Measurements from ENCODE around the gene DCDC2B. TPM values are rescaled to one million over a fixed set of nuclear protein-coding genes. Genes with fewer than 3 reads are reported as not detected.

The DCDC2B gene
- total and polyA plus RNA-seq, 9 of the 15 experiments (the other 6 are each of a cell fraction or from before 2014, with no cell fraction given), result not detected

DNA sequence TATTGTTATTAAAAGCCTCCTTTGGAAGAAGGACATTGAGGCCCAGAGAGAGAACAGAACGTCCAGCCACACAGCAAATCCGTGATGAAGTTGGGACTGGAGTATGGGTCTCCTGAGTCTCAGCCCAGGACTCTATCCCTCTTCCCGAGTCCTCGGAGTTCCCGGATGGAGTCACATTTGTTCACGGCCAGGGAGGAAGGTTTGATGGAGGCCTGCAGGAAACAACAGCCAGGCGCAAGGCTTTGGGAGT is 29.8 kb upstream of the DCDC2B start (continued):
- TF ChIP-seq, protein P1, sequence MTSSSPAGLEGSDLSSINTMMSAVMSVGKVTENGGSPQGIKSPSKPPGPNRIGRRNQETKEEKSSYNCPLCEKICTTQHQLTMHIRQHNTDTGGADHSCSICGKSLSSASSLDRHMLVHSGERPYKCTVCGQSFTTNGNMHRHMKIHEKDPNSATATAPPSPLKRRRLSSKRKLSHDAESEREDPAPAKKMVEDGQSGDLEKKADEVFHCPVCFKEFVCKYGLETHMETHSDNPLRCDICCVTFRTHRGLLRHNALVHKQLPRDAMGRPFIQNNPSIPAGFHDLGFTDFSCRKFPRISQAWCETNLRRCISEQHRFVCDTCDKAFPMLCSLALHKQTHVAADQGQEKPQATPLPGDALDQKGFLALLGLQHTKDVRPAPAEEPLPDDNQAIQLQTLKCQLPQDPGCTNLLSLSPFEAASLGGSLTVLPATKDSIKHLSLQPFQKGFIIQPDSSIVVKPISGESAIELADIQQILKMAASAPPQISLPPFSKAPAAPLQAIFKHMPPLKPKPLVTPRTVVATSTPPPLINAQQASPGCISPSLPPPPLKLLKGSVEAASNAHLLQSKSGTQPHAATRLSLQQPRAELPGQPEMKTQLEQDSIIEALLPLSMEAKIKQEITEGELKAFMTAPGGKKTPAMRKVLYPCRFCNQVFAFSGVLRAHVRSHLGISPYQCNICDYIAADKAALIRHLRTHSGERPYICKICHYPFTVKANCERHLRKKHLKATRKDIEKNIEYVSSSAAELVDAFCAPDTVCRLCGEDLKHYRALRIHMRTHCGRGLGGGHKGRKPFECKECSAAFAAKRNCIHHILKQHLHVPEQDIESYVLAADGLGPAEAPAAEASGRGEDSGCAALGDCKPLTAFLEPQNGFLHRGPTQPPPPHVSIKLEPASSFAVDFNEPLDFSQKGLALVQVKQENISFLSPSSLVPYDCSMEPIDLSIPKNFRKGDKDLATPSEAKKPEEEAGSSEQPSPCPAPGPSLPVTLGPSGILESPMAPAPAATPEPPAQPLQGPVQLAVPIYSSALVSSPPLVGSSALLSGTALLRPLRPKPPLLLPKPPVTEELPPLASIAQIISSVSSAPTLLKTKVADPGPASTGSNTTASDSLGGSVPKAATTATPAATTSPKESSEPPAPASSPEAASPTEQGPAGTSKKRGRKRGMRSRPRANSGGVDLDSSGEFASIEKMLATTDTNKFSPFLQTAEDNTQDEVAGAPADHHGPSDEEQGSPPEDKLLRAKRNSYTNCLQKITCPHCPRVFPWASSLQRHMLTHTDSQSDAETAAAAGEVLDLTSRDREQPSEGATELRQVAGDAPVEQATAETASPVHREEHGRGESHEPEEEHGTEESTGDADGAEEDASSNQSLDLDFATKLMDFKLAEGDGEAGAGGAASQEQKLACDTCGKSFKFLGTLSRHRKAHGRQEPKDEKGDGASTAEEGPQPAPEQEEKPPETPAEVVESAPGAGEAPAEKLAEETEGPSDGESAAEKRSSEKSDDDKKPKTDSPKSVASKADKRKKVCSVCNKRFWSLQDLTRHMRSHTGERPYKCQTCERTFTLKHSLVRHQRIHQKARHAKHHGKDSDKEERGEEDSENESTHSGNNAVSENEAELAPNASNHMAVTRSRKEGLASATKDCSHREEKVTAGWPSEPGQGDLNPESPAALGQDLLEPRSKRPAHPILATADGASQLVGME (CRISPR knock-in tag; IDR thresholded peaks at IDR 0.05), result no peak
- no peak for TF ChIP-seq DPF2 (IDR thresholded peaks at IDR 0.05)
- peak; percentile 77 for TF ChIP-seq PTTG1 (tag; IDR thresholded peaks at IDR 0.05; ENCODE audit: low read depth)
- TF ChIP-seq TBL1XR1 (IDR thresholded peaks at IDR 0.05; ENCODE audit: low read length in 2 of 2), result no peak
- TF ChIP-seq E2F3 (CRISPR knock-in tag; IDR thresholded peaks at IDR 0.05), result no peak; the same call in 1 of the 2 replicates
- TF ChIP-seq, protein P2, sequence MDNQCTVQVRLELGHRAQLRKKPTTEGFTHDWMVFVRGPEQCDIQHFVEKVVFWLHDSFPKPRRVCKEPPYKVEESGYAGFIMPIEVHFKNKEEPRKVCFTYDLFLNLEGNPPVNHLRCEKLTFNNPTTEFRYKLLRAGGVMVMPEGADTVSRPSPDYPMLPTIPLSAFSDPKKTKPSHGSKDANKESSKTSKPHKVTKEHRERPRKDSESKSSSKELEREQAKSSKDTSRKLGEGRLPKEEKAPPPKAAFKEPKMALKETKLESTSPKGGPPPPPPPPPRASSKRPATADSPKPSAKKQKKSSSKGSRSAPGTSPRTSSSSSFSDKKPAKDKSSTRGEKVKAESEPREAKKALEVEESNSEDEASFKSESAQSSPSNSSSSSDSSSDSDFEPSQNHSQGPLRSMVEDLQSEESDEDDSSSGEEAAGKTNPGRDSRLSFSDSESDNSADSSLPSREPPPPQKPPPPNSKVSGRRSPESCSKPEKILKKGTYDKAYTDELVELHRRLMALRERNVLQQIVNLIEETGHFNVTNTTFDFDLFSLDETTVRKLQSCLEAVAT (IDR thresholded peaks at IDR 0.05), result no peak; a peak in 1 of 4 replicates
- TF ChIP-seq HDAC3 (IDR thresholded peaks at IDR 0.05; ENCODE audit: borderline replicate concordance, partially characterized antibody), result no peak
- TF ChIP-seq ELF4 (CRISPR knock-in tag; IDR thresholded peaks at IDR 0.05), result no peak; the same call in 1 of the 2 replicates
- no peak for TF ChIP-seq PRMT5 (CRISPR knock-in tag; IDR thresholded peaks at IDR 0.05)
- TF ChIP-seq TAF9B (IDR thresholded peaks at IDR 0.05; ENCODE audit: partially characterized antibody), result no peak
- TF ChIP-seq NFE2L1 (tag; IDR thresholded peaks at IDR 0.05; ENCODE audit: borderline replicate concordance, low read depth), result no peak
- no peak for TF ChIP-seq CHD4 (IDR thresholded peaks at IDR 0.05; ENCODE audit: insufficient read depth, insufficient replicate concordance, low read depth, low read length, poor library complexity, severe bottlenecking)
- TF ChIP-seq, protein P3, sequence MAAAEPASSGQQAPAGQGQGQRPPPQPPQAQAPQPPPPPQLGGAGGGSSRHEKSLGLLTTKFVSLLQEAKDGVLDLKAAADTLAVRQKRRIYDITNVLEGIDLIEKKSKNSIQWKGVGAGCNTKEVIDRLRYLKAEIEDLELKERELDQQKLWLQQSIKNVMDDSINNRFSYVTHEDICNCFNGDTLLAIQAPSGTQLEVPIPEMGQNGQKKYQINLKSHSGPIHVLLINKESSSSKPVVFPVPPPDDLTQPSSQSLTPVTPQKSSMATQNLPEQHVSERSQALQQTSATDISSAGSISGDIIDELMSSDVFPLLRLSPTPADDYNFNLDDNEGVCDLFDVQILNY (CRISPR knock-in tag; IDR thresholded peaks at IDR 0.05), result no peak
- TF ChIP-seq, protein P4, sequence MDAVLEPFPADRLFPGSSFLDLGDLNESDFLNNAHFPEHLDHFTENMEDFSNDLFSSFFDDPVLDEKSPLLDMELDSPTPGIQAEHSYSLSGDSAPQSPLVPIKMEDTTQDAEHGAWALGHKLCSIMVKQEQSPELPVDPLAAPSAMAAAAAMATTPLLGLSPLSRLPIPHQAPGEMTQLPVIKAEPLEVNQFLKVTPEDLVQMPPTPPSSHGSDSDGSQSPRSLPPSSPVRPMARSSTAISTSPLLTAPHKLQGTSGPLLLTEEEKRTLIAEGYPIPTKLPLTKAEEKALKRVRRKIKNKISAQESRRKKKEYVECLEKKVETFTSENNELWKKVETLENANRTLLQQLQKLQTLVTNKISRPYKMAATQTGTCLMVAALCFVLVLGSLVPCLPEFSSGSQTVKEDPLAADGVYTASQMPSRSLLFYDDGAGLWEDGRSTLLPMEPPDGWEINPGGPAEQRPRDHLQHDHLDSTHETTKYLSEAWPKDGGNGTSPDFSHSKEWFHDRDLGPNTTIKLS (IDR thresholded peaks at IDR 0.05; ENCODE audit: borderline replicate concordance, low read depth), result no peak
- TF ChIP-seq ZNF75A (CRISPR knock-in tag; IDR thresholded peaks at IDR 0.05), result no peak

All from K562 (cell line).